SK-N-DZ (cell line): ENCODE data around the gene KLHL6.
"Not testable (repeated sequence)": the region's sequence is repeated elsewhere in the genome, so short reads cannot be mapped to it uniquely, and the experiment has no call there.

ENCODE experiments used
- DNase-seq: peaks from one replicate; pipeline ENCODE4 v3.0.0-alpha.2; 2015; ENCODE audit warnings: low spot score

Gene KLHL6

DNA sequence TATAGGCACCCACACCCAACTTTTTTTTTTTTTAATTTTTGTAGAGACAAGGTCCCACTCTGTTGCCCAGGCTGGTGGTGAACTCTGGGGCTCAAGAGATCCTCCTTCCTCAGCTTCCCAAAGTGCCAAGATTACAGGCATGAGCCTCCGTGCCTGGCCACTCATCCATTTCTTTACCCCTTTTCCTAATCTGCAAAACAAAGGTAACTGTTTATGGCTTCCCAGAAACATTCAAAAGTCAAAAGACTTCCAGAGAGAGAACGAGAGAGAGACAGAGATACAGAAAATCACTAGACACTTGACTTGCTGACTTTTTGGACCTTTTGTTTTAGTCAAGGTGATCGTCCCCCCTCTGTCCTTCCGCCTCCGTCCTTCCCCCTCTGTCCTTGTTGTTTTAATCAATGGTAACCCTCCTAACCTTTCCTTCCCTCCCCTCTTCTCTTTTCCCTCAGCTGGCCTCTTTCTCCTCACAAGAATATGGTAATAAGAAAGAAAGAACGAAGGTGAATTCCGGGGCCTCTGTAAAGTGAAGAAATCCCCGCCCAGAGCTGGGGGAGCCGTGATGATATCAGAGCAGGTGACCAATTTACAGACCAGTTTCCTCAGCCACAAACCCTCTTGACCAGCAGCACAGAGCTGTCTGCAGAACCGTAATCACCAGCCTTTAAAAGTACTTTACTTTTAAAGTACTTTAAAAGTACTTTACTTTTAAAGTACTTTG is 21.9 kb downstream of the KLHL6 start:
- DNase-seq: no peak

DNA sequence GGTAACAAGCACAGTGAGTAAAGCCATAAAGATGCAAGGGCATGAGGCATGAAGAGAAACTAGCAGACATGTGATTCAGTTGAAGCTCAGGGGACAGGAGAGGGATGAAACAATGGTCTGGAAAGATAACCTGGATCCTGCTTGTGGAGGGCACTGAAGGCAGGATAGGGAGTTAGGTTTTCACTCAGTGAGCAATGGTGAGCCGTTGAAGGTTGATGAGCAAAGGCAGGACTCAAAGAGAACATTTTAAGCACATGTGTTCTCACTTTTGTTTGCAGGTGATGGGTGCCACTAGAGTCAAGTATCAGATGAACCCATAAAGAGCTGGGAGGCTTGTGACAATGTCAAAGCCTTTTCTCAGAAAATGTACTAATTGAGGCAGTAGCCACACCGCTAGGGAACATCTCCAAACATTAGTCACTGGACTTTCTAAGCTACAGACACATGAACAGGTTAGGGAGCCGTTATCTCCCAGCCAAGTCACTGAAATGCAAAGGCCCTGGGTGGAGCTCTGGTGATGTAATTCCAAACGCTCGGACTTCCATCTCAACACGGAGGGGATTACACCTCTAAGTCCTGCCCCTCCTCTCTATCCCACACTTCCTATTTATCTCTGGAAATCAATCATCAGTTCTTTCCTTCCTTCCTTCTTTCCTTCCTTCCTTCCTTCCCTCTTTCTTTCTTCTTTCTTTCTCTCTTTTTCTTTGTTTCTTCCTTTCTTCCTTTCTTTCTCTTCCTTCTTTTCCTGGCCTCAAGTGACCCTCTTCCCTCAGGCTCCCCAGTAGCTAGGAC is 22.7 kb downstream of the KLHL6 start:
- DNase-seq: no peak

DNA sequence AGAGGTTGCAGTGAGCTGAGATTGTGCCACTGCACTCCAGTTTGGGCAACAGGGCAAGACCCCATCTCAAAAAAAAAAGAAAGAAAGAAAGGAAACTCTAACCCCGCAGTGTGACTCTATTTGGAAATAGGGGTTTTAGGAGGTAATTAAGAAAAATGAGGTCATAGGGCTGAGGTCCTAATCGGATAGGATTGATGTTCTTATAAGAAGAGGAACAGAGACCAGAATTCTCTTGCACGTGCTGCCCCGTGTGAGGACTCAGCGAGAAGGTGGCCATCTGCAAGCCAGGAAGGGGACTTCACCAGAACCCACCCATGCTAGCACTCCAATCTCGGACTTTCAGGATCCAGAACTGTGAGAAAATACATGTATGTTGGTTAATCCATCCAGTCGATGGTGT is 25.8 kb downstream of the KLHL6 start:
- no peak for DNase-seq

DNA sequence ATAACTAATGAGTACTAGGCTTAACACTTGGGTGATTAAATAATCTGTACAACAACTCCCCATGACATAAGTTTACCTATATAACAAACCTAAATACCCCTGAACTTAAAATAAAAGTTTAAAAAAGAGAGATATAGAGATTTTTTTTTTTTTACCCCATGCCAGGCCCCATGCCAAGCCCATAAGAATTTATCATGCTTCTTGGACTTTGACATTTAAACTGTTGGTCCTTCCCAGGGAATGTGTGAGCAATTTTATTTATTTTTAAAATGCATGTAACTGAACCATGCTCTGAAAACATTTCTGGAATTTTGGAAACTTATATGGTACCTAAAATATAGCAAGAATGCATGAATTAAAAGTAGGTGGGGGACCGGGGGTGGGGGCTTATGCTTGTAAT is 26.3 kb downstream of the KLHL6 start:
- DNase-seq: no peak

DNA sequence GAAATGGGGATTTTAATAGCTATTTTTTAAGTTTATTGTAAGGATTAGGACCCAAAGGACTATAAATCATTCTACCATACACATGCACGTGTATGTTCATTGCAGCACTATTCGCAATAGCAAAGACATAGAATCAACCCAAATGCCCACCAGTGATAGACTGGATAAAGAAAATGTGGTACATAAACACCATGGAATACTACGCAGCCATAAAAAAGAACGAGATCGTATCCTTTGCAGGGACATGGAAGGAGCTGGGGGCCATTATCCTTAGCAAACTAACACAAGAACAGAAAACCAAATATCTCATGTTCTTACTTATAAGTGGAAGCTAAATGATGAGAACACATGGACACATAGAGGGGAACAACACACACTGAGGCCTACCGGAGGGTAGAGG is 26.7 kb downstream of the KLHL6 start:
- DNase-seq: not testable (repeated sequence)

DNA sequence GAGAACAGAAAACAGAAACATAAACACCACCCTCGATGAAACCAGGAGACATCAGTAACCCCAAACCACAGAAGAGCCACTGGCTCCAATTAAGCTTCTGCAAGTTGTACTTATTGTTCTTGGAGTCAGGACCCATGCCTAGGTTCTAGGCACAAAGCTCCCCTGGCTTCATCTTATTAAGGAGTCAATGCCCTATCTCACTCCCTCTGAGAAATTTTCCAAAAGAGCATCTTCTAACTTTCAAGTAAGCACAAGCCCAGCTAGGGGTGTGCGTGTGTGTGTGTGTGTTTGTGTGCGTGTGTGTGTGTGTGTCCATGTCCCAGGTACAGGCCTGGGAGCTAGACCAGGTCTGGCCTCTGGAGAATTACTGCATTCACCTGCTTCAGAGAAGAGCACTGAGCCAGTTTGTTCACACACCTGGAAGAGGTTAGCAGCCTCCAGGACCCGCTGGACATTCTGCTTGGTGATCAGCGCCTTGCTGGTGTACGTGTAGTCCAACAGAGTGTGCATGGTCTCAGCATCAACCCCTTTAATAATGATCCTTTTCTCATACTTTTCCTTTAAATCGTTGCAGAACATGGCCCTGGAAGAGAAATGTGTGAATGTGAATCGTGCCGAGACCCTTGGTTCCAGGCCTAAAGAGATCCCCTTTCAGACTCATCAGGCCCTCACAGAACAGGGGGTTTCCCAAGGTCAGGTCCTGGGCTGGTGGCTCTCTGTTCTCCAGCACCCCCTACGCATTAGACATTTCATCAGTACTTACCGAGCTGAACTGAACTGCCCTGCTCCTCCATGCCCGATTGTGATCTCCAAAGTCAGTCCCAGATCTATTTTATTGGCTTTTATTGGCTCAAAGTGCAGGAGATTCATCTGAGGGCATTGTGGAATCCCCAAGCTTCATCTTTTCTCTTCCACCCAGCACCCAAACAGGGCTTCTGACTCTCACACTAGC is 27.8 kb downstream of the KLHL6 start:
- no peak for DNase-seq

DNA sequence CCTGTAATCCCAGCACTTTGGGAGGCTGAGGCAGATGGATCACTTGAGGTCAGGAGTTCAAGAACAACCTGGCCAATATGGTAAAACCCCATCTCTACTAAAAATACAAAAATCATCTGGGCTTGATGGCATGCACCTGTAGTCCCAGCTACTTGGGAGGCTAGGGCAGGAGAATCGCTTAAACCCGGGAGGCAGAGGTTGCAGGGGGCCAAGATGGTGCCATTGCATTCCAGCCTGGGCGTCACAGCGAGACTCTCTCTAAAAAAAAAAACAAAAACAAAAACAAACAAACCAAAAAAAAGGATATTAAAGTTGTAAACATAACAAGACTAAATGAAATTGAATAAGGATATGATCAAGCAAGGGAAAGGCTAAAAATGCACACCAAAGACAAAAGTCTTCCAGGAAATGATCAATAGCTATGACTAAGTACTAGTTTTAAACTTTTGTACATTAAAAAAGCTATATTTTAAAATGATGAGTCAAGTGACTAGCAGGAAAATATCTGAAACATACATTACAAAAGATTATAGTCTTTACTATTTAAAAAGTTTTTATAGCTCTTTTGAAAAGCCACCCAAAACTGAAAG is 28.6 kb downstream of the KLHL6 start:
- no peak for DNase-seq

DNA sequence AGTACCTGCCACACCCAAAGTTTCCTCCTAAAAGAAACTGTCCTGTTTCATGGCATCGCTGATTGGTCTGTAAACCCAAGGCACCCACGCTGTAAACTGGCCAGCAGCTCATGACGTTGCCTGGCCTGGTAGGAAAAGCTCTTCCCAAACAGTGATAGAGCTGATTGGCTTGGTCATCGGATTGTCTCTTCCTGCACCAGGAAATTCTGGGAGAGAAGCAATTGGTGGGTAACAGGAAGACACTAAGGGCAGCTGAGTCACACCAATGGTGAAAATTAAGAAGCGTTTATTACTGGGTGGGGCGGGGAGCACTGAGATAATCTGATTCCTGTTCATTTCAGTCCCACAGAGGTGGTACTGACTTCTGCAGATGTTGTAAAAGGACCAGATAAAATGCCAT is 31.0 kb downstream of the KLHL6 start:
- no peak for DNase-seq

DNA sequence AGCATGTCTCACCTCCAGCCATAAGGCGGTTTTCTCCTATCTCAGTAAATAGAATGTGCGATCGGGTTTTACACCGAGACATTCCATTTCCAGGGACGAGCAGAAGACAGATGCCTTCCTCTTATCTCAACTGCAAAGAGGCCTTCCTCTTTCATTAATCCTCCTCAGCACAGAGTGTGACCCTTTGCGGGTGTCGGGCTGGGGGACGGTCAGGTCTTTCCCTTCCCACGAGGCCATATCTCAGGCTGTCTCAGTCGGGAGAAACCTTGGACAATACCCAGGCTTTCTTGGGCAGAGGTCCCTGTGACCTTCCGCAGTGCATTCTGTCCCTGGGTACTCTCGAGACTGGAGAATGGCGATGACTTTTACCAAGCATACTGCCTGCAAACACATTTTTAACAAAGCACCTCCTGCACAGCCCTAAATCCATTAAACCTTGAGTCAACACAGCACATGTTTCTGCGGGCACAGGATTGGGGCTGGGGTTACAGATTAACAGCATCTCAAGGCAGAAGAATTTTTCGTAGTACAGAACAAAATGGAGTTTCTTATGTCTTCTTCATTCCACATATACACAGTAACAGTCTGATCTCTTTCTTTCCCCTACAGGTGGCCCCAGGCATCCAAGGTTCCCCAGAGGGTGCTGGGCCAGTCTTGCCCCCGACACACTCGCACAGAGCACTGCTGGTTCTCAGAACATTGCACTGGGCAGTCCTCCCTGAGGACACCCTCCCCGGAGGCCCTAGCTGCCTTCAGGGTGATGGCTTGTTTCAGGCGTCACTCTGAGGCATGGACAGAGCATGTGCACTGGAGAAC is 34.6 kb downstream of the KLHL6 start:
- not testable (repeated sequence) for DNase-seq

DNA sequence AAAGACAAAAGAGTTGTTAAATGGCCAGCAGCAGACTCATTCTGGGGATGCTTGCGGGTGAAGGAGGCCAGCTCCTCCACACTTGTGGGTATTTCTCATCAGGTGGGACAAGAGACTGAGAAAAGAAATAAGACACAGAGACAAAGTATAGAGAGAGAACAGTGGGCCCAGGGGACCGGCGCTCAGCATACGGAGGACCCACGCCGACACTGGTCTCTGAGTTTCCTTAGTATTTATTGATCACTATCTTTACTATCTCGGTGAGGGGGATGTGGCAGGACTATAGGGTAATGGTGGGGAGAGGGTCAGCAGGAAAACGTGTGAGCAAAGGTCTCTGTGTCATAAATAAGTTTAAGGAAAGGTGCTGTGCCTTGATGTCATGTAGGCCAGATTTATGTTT is 35.2 kb downstream of the KLHL6 start:
- DNase-seq: not testable (repeated sequence)

DNA sequence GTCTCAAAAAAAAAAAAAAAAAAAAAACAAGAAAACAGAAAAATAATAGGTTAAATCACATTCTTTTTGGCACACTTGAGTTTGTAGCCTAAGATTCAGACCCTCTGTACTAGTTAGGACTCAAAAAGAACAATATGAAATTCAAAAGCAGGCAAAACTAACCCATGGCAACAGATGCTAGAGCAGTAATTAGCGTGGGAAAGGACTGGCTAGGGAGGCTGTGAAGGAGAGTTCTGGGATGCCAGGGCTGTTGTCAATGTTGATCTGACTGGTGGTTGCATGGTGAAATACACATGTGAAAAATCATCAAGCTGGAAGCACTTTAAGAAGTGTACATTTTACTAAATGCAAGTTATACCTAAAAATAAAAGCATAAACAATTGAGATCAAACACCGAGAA is 35.6 kb downstream of the KLHL6 start:
- DNase-seq: no peak

DNA sequence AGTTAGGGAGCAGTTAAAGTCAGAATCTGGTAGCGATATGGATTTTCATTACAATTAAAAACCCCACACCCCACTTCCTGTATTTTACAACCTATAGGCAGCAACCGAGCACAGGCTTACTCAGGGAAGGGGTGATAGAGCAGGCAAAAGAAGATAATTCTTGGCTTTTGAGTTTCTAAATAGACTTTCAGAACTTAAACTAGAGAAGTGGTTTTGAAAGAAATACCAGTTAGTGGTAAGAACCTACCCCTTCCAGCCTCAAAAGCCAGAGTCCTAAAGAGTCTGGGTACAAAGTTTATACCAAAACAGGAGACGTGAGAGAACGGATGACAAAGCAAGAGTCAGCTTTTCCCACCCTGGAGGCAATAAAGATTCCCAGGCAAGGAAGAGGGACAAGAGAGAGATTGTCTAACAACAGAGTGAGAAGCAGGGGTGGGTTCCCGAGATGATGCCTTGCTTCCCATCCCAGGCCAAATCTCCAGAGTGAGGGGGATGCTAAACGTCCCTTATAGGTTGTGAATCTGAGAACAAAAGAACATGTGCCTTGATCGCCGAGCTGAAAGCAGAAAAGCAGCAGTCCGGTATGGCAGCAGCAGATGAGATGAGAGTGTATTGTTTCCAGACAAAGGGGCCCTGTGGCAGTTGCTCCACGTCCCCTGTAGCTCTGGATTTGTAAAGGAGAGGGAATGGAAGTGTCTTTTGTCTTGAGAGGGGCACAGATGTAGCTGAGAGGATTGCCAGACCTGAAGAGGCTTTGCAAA is 36.8 kb downstream of the KLHL6 start:
- no peak for DNase-seq

DNA sequence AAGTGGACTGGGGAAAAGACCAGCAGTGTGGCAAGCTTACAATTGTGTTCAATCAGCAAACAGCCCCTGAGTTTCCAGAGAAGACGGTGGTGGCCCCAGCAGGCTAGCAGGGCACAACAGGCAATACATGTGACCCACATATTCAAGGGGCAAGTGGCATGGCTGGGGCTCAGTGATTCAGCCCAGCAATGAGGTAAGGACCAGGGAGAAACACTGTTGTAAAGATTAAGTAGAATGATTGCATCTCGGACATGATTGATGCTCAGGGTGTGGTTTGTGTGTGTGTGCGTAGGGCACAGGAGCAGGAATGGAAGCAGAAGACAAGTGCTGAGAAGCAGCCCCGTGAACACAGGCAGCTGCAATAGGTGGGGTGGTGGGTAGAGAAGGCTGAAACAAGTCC is 37.9 kb downstream of the KLHL6 start:
- DNase-seq: no peak

DNA sequence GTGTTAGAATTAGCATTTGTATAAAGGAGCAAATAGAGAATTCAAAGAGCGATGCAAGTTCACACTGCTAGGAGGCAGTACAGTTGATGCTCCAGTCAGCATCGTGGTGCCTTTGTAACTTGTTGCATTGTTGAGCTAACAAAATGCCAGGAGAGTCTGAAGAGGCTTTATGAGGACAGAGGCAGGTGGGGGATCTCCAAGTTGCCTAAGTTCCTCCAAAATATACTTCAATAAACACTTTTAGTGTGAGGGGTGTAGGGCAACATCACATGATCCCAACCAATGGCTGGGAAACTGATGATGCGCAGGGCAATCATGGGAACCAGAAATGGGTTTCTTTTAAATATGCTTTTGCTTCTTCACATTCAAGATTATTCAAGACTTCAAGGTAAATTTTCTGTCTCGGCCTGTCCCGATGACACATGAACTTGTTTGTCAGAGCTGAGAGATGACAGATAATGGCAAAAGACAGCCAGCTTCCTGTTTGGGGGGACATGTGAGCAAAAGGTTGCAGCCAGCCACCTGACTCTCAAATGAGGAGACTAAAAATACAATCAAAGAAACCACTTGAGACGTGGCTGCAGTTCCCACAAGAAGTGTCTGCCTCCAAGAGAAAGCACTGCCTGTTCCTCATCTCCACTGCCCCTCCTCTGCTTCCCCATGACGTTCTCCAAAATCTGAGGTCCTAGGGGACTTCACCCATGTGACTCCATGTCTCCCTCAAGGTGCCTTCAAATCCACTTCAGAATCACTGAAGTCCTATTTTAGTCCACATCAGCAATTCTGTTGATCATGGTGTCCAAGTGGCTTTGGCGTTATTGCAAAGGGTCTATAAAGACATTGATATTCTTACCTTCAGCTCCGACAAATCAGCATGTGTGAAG is 39.3 kb downstream of the KLHL6 start:
- DNase-seq: no peak

DNA sequence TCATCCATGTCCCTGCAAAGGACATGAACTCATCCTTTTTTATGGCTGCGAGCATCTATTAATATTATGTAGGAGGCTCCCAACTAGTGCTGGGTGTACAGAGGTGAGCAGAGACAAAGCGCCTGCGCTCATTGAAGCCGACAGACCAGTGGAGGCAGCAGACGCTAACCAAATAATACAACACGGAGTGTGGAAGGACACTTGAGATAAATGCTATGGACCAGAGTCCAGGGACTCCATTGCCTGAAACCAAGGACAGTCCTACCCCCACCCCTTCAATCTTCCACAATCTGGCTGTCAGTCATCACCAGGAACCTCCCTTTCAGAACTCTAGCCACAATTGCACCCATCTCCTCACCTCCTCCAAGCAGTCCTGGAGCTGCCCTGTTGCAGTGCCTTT is 41.5 kb downstream of the KLHL6 start:
- no peak for DNase-seq

DNA sequence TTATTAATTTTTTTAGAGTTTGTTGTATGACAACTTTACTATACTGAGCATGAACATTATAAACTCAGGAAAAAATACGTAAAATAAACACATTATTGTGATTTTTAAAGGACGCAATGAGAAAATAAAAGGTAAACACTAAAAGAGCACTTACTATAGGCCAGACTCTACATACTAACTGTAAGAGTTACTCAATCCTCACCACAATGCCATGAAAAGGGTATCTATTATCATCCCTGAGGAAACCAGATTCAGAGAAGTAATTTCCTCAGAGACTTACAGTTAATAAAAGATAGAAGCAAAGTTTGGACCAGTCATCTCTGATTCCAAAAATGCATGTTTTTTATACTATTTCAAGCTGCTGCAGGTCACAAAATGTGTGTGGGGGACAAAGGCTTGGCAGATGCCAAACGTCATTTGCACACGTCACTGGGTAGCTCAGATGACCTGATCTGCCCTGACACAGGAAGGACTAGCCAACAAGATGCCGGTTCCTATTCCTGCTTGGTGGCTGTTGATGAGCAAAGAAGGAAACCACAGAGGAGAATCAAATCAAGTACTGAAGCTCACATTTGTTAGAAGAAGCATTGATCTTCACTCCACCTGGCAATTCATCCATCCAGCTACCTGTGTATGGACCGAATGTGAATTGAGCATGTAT is 42.3 kb downstream of the KLHL6 start:
- no peak for DNase-seq

DNA sequence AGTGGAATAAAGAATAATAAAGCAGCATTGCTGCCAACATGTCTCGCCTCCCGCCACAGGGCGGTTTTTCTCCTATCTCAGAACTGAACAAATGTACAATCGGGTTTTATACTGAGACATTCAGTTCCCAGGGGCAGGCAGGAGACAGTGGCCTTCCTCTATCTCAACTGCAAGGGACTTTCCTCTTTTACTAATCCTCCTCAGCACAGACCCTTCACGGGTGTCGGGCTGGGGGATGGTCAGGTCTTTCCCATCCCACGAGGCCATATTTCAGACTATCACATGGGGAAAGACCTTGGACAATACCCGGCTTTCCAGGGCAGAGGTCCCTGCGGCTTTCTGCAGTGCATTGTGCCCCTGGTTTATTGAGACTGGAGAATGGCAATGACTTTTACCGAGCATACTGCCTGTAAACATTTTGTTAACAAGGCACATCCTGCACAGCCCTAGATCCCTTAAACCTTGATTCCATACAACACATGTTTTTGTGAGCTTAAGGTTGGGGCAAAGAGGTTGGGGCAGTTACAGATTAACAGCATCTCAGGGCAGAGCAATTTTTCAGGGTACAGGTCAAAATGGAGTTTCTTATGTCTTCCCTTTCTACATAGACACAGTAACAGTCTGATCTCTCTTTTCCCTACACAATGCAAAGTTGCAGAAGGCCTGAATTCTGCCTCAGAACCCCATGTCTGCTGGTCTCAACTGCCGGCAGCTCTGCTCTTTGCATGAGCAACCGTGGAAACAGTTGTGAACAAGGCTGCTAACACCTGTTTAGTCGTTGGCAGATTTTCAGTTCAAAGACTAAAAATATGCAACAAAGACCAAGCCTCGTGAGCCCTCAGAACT is 44.0 kb downstream of the KLHL6 start:
- not testable (repeated sequence) for DNase-seq

DNA sequence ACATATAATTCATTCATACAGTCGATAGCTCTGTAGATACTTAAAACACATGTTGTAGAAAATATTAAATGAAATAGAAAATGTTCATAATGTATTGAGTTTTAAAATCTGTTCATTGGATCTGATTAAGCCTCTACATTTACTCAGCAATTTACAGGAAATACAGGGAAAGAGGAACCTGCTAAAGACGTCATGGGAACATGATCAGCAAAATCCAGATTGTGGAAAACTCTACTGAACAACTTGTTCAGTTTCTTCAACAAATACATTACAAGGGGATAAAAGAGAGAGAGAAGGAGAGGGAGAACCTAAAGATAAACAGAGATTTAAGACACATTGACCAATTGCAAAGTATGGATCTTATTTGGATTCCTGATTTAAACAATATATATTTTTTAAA is 46.7 kb downstream of the KLHL6 start:
- DNase-seq: no peak
